Epithelial cell of esophagus (primary cell): ENCODE results near the gene MROH8.

ENCODE experiments used
- DNase-seq: peaks from one replicate; pipeline ENCODE4 v3.0.0; 2010; ENCODE audit warnings: low read depth
- H3K4me3 ChIP-seq: 2 replicates; pipeline ENCODE4 v1.5.1; 2011; ENCODE audit warnings: mild to moderate bottlenecking, low read length, control low read depth
- CTCF ChIP-seq: IDR thresholded peaks from 2 replicates; pipeline ENCODE4 v1.5.1; 2011; ENCODE audit warnings: low read depth, mild to moderate bottlenecking, low read length, control low read depth, inconsistent platforms; ENCODE audit not compliant: insufficient read depth; ENCODE audit errors: missing control alignments

Gene MROH8

GRCh38 chr20:37178839-37179682, at the start of gene MROH8, which contains the start of gene RPN2:
Gene MROH8 (minus strand): TSS chr20:37179548.
Gene RPN2 (plus strand): TSS chr20:37179330. CDS start chr20:37179357, 27 bp downstream.
- peak; percentile 98 for DNase-seq
- no peak for TF ChIP-seq CTCF
- peak within 1 kb of the TSS; percentile 80 for H3K4me3 ChIP-seq

- DNase-seq = no peak
- TF ChIP-seq CTCF = no peak
- no peak overlapping the region for H3K4me3 ChIP-seq
Observed at GRCh38 chr20:37228656-37229055, 49.3 kb upstream of the MROH8 start.

- TF ChIP-seq CTCF = no peak
- no peak overlapping the region for H3K4me3 ChIP-seq
- DNase-seq = no peak
Observed at GRCh38 chr20:37228082-37228481, 48.7 kb upstream of the MROH8 start.

GRCh38 chr20:37226889-37227288, 47.5 kb upstream of the MROH8 start:
- H3K4me3 ChIP-seq = no peak overlapping the region
- DNase-seq = no peak
- TF ChIP-seq CTCF = no peak

GRCh38 chr20:37225146-37225545, 45.8 kb upstream of the MROH8 start:
- DNase-seq = no peak
- no peak for TF ChIP-seq CTCF
- H3K4me3 ChIP-seq = no peak overlapping the region

- DNase-seq = peak; percentile 90
- H3K4me3 ChIP-seq = no peak overlapping the region
- no peak for TF ChIP-seq CTCF
Observed at GRCh38 chr20:37223053-37223452, 43.7 kb upstream of the MROH8 start.

- DNase-seq = no peak
- no peak overlapping the region for H3K4me3 ChIP-seq
- TF ChIP-seq CTCF = no peak
Observed at GRCh38 chr20:37222086-37222485, 42.7 kb upstream of the MROH8 start.
